ENCODE data around the gene SRRM3.
"Not testable (repeated sequence)": the region's sequence is repeated elsewhere in the genome, so short reads cannot be mapped to it uniquely, and the experiment has no call there.

SRRM3 gene

GRCh38 chr7:76225379-76225778 lies 23.7 kb downstream of the SRRM3 start (continued):
- TF ChIP-seq REST (tag by site-specific recombination; IDR thresholded peaks at IDR 0.05) (peak; percentile 88), OSR2 (tag by site-specific recombination; IDR thresholded peaks at IDR 0.05) (no peak)

DNA sequence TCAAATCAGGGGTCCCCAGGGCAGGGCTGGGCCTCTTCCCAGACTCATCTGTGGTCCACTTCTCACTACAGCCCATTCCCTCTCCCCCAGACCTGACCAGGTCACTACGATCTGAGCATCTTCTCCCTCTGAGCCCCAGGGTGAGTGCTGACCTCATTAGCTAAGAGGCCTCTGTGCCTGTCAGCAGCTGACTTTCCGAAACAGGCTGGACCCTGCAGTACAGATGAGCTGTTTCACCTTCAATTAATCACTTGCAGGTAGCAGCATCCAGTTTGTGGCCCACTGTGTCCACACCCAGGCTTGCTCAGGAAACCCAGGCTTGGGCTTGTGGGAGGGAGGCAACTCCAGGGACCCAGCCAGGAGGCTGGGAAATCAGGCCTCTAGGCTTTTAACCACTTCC lies 24.3 kb downstream of the SRRM3 start:
- H3K36me3 ChIP-seq (ENCODE audit: control insufficient read depth in 2 of 2, insufficient read depth in 1 of 2, low read length in 2 of 2), result no peaks in the 10 kb centered on the region
- no peak overlapping the region for H3K27ac ChIP-seq (ENCODE audit: extremely low read depth, low read depth, low read length)
- CTCF ChIA-PET, result interaction anchor here (0.6 kb wide), 1 partner anchor 14 kb away, joined by 4 read pairs; no protein-coding TSS in a partner anchor
- POLR2A ChIA-PET, result no interaction called here
- H3K4me1 ChIP-seq (ENCODE audit: control insufficient read depth, insufficient read depth, low read length), result no peaks in the 10 kb centered on the region
- no peak overlapping the region for H3K4me3 ChIP-seq (ENCODE audit: low read depth, low read length)
- H3K9me3 ChIP-seq (ENCODE audit: control insufficient read depth, insufficient read depth, low read depth, low read length), result no peaks in the 10 kb centered on the region
- TF ChIP-seq ZNF169 (tag by site-specific recombination; IDR thresholded peaks at IDR 0.05) (no peak), ZNF560 (tag by site-specific recombination; IDR thresholded peaks at IDR 0.05; ENCODE audit: borderline replicate concordance) (no peak), HOXA7 (CRISPR knock-in tag; IDR thresholded peaks at IDR 0.05; ENCODE audit: borderline replicate concordance) (no peak), ZSCAN30 (tag by site-specific recombination; IDR thresholded peaks at IDR 0.05) (no peak), ZNF184 (tag by site-specific recombination; IDR thresholded peaks at IDR 0.05) (no peak), ZNF302 (tag by site-specific recombination; IDR thresholded peaks at IDR 0.05; ENCODE audit: low read depth) (no peak), SP7 (tag by site-specific recombination; IDR thresholded peaks at IDR 0.05) (no peak), MYNN (tag by site-specific recombination; IDR thresholded peaks at IDR 0.05; ENCODE audit: borderline replicate concordance) (no peak), SCRT2 (tag by site-specific recombination; IDR thresholded peaks at IDR 0.05) (no peak), ZNF701 (tag by site-specific recombination; IDR thresholded peaks at IDR 0.05) (no peak), ZNF561 (tag by site-specific recombination; IDR thresholded peaks at IDR 0.05; ENCODE audit: borderline replicate concordance) (no peak), ZNF394 (tag by site-specific recombination; IDR thresholded peaks at IDR 0.05; ENCODE audit: borderline replicate concordance) (no peak), ZBTB7A (tag by site-specific recombination; IDR thresholded peaks at IDR 0.05; ENCODE audit: low read depth) (no peak), ZNF239 (tag by site-specific recombination; IDR thresholded peaks at IDR 0.05) (no peak), ZNF664 (tag by site-specific recombination; IDR thresholded peaks at IDR 0.05) (no peak)
- TF ChIP-seq, protein P1, sequence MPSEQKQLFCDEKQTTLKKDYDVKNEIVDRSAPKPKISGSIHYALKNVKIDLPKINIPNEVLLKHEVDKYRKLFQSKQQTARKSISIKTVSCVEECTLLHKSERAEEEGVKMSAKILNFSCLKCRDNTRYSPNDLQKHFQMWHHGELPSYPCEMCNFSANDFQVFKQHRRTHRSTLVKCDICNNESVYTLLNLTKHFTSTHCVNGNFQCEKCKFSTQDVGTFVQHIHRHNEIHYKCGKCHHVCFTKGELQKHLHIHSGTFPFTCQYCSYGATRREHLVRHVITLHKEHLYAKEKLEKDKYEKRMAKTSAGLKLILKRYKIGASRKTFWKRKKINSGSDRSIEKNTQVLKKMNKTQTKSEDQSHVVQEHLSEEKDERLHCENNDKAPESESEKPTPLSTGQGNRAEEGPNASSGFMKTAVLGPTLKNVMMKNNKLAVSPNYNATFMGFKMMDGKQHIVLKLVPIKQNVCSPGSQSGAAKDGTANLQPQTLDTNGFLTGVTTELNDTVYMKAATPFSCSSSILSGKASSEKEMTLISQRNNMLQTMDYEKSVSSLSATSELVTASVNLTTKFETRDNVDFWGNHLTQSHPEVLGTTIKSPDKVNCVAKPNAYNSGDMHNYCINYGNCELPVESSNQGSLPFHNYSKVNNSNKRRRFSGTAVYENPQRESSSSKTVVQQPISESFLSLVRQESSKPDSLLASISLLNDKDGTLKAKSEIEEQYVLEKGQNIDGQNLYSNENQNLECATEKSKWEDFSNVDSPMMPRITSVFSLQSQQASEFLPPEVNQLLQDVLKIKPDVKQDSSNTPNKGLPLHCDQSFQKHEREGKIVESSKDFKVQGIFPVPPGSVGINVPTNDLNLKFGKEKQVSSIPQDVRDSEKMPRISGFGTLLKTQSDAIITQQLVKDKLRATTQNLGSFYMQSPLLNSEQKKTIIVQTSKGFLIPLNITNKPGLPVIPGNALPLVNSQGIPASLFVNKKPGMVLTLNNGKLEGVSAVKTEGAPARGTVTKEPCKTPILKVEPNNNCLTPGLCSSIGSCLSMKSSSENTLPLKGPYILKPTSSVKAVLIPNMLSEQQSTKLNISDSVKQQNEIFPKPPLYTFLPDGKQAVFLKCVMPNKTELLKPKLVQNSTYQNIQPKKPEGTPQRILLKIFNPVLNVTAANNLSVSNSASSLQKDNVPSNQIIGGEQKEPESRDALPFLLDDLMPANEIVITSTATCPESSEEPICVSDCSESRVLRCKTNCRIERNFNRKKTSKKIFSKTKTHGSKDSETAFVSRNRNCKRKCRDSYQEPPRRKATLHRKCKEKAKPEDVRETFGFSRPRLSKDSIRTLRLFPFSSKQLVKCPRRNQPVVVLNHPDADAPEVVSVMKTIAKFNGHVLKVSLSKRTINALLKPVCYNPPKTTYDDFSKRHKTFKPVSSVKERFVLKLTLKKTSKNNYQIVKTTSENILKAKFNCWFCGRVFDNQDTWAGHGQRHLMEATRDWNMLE (tag by site-specific recombination; conservative IDR thresholded peaks at IDR 0.05; ENCODE audit: low read depth), result no peak
- TF ChIP-seq, protein P2, sequence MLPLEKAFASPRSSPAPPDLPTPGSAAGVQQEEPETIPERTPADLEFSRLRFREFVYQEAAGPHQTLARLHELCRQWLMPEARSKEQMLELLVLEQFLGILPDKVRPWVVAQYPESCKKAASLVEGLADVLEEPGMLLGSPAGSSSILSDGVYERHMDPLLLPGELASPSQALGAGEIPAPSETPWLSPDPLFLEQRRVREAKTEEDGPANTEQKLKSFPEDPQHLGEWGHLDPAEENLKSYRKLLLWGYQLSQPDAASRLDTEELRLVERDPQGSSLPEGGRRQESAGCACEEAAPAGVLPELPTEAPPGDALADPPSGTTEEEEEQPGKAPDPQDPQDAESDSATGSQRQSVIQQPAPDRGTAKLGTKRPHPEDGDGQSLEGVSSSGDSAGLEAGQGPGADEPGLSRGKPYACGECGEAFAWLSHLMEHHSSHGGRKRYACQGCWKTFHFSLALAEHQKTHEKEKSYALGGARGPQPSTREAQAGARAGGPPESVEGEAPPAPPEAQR (tag by site-specific recombination; IDR thresholded peaks at IDR 0.05), result no peak

DNA sequence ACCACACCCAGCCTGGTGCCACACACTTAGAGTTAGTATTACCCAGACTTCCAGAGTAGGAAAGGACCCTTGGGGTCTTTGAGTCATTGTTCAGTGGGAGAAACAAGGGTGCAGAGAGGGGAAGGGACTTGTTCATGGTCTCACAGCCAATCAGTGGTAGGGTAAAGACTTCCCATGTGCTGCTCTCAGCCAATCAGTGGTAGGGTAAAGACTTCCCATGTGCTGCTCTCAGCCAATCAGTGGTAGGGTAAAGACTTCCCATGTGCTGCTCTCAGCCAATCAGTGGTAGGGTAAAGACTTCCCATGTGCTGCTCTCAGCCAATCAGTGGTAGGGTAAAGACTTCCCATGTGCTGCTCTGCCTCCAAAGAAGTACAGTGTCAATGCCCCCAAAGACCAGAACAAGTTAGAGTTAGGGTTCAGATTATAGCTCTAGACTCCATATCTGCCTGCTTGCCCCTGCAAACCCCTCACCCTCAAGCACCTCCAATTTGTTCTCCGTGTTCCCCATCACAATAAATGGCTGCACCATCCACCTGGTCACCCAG lies 25.3 kb downstream of the SRRM3 start:
- H3K9me3 ChIP-seq (ENCODE audit: control insufficient read depth, insufficient read depth, low read depth, low read length); H3K4me3 ChIP-seq (ENCODE audit: low read depth, low read length); H3K36me3 ChIP-seq (ENCODE audit: control insufficient read depth in 2 of 2, insufficient read depth in 1 of 2, low read length in 2 of 2); POLR2A ChIA-PET; H3K4me1 ChIP-seq (ENCODE audit: control insufficient read depth, insufficient read depth, low read length); H3K27ac ChIP-seq (ENCODE audit: extremely low read depth, low read depth, low read length): not testable (repeated sequence)
- CTCF ChIA-PET, result interaction anchor here (0.8 kb wide), 1 partner anchor 64 kb away, joined by 3 read pairs; no protein-coding TSS in a partner anchor

Measured in HEK293 (cell line).